CD4-positive, alpha-beta memory T cell (primary cell): Measurements from ENCODE around the gene GRIK4. TPM values are rescaled to one million over a fixed set of nuclear protein-coding genes. Genes with fewer than 3 reads are reported as not detected.

Source experiments
- CTCF ChIA-PET: fragments of 350-600 bp; sonication (Branson Sonifier 250); formaldehyde crosslinking; loops from one replicate; lab custom pipeline; 2021; ENCODE audit warnings: inconsistent platforms; ENCODE audit not compliant: partially characterized antibody; lab: Charles Lee
- POLR2A ChIA-PET: fragments of 350-600 bp; sonication (Branson Sonifier 250); formaldehyde crosslinking; loops from one replicate; lab custom pipeline; 2021; ENCODE audit not compliant: partially characterized antibody; lab: Charles Lee
- DNase-seq, 5 donors: peaks; one replicate each; pipeline versions ENCODE4 v3.0.0 to v3.0.0-alpha.2; 2020 to 2022; ENCODE audit warnings: mixed read lengths in 1 of 5
- H3K27ac ChIP-seq: one replicate; pipeline ENCODE4 v1.7.0; 2013; ENCODE audit warnings: low read depth, low read length
- H3K27me3 ChIP-seq: 2 replicates; pipeline ENCODE4 v1.7.0; 2013; ENCODE audit warnings: mild to moderate bottlenecking, low read length, moderate library complexity; ENCODE audit not compliant: insufficient read depth
- H3K36me3 ChIP-seq: 2 replicates; pipeline ENCODE4 v1.7.0; 2013; ENCODE audit warnings: mild to moderate bottlenecking, low read length, moderate library complexity; ENCODE audit not compliant: insufficient read depth
- H3K4me1 ChIP-seq: 2 replicates; pipeline ENCODE4 v1.7.0; 2013; ENCODE audit warnings: mild to moderate bottlenecking, low read length, moderate library complexity; ENCODE audit not compliant: insufficient read depth
- H3K4me3 ChIP-seq, 2 donors: one replicate each; pipeline ENCODE4 v1.7.0; 2013; ENCODE audit warnings: low read length in 2 of 2, mild to moderate bottlenecking in 1 of 2
- H3K9me3 ChIP-seq, 2 donors: one replicate each; pipeline ENCODE4 v1.7.0; 2013; ENCODE audit warnings: low read length in 2 of 2, control low read depth in 1 of 2; ENCODE audit not compliant: control insufficient read depth in 1 of 2
- H3K27ac Mint-ChIP-seq, 7 donors: one replicate each; pipeline ENCODE4 v1.8.0; 2020 to 2021; ENCODE audit warnings: mixed read lengths in 7 of 7, mild to moderate bottlenecking in 6 of 7, inconsistent platforms in 3 of 7, moderate library complexity in 3 of 7
- H3K27me3 Mint-ChIP-seq, 2 donors: one replicate each; pipeline ENCODE4 v1.8.0; 2020 to 2021; ENCODE audit warnings: mixed read lengths in 2 of 2
- H3K36me3 Mint-ChIP-seq, 2 donors: one replicate each; pipeline ENCODE4 v1.8.0; 2020 to 2021; ENCODE audit warnings: mixed read lengths in 2 of 2, inconsistent platforms in 1 of 2, mild to moderate bottlenecking in 1 of 2
- H3K4me1 Mint-ChIP-seq, 4 donors: one replicate each; pipeline ENCODE4 v1.8.0; 2020 to 2021; ENCODE audit warnings: mixed read lengths in 4 of 4, mild to moderate bottlenecking in 1 of 4
- H3K4me3 Mint-ChIP-seq, 8 donors: one replicate each; pipeline ENCODE4 v1.8.0; 2020 to 2021; ENCODE audit warnings: mixed read lengths in 8 of 8, mild to moderate bottlenecking in 7 of 8, moderate library complexity in 6 of 8, inconsistent platforms in 3 of 8
- H3K9me3 Mint-ChIP-seq, 8 donors: one replicate each; pipeline ENCODE4 v1.8.0; 2020 to 2021; ENCODE audit warnings: mixed read lengths in 8 of 8, mild to moderate bottlenecking in 5 of 8, inconsistent platforms in 3 of 8, moderate library complexity in 1 of 8
- intact Hi-C: fragments of 100-400 bp; cut with micrococcal nuclease; formaldehyde crosslinking; loops from one replicate; pipeline ENCODE4 v1.15.1; 2023
- polyA plus RNA-seq, 2 donors: library from polyadenylated mRNA; unstranded; fragments of 300-500 nt; fragmentation: Illumina TruSeq; gene quantifications; one replicate each; pipeline ENCODE4 v1.2.3, GENCODE V29; 2021
- total RNA-seq, 2 experiments: library from RNA; stranded (reverse); gene quantifications; one replicate each; pipeline ENCODE4 v1.2.3, GENCODE V29; 2021

GRIK4 gene
- total and polyA plus RNA-seq, 4 experiments from 2014 or later, result 0.06 TPM; not detected in 3

GRCh38 chr11:120863359-120863758, 351.8 kb downstream of the GRIK4 start:
- CTCF ChIA-PET, result no interaction called here
- no peak for DNase-seq
- peaks cover 0 to 1% (median 0%) of the 10 kb centered on the region in 8 donors for H3K9me3 Mint-ChIP-seq
- POLR2A ChIA-PET, result no interaction called here
- no peak overlapping the region for H3K27ac Mint-ChIP-seq
- H3K4me3 Mint-ChIP-seq, result no peak overlapping the region
- no peaks in the 10 kb centered on the region for H3K36me3 Mint-ChIP-seq
- H3K4me1 ChIP-seq, result no peaks in the 10 kb centered on the region
- peaks cover 7 to 8% of the 10 kb centered on the region in 2 donors for H3K27me3 Mint-ChIP-seq
- peaks cover 0 to 3% (median 0%) of the 10 kb centered on the region in 4 donors for H3K4me1 Mint-ChIP-seq
- no peak overlapping the region for H3K4me3 ChIP-seq
- H3K36me3 ChIP-seq, result no peaks in the 10 kb centered on the region
- intact Hi-C loops, result no loop called here
- no peaks in the 10 kb centered on the region for H3K27me3 ChIP-seq
- no peaks in the 10 kb centered on the region for H3K9me3 ChIP-seq
- no peak overlapping the region for H3K27ac ChIP-seq

- Mint-ChIP-seq H3K27ac (no peak overlapping the region), H3K27me3 (peaks cover 10 to 12% of the 10 kb centered on the region in 2 donors), H3K4me3 (no peak overlapping the region), H3K36me3 (no peaks in the 10 kb centered on the region), H3K9me3 (peaks cover 0 to 1% (median 0%) of the 10 kb centered on the region in 8 donors), H3K4me1 (peaks cover 0 to 4% (median 0%) of the 10 kb centered on the region in 4 donors)
- H3K27ac ChIP-seq, result no peak overlapping the region
- intact Hi-C loops, result no loop called here
- POLR2A ChIA-PET, result no interaction called here
- no peaks in the 10 kb centered on the region for H3K27me3 ChIP-seq
- H3K36me3 ChIP-seq, result no peaks in the 10 kb centered on the region
- CTCF ChIA-PET, result no interaction called here
- DNase-seq, result no peak
- no peaks in the 10 kb centered on the region for H3K4me1 ChIP-seq
- H3K9me3 ChIP-seq, result no peaks in the 10 kb centered on the region
- H3K4me3 ChIP-seq, result no peak overlapping the region
Measured at GRCh38 chr11:120867024-120867423, 355.5 kb downstream of the GRIK4 start.

- peaks cover 0 to 4% (median 0%) of the 10 kb centered on the region in 4 donors for H3K4me1 Mint-ChIP-seq
- ChIA-PET CTCF (no interaction called here), POLR2A (no interaction called here)
- no peak overlapping the region for H3K4me3 Mint-ChIP-seq
- no peak for DNase-seq
- H3K9me3 ChIP-seq, result no peaks in the 10 kb centered on the region
- no peaks in the 10 kb centered on the region for H3K27me3 ChIP-seq
- no peak overlapping the region for H3K27ac Mint-ChIP-seq
- peaks cover 0 to 1% (median 0%) of the 10 kb centered on the region in 8 donors for H3K9me3 Mint-ChIP-seq
- peaks cover 13 to 15% of the 10 kb centered on the region in 2 donors for H3K27me3 Mint-ChIP-seq
- H3K27ac ChIP-seq, result no peak overlapping the region
- H3K36me3 ChIP-seq, result no peaks in the 10 kb centered on the region
- H3K4me1 ChIP-seq, result no peaks in the 10 kb centered on the region
- H3K4me3 ChIP-seq, result no peak overlapping the region
- no peaks in the 10 kb centered on the region for H3K36me3 Mint-ChIP-seq
- intact Hi-C loops, result no loop called here
Measured at GRCh38 chr11:120867531-120867930, 356.0 kb downstream of the GRIK4 start.

- CTCF ChIA-PET, result no interaction called here
- Histone ChIP-seq H3K36me3 (no peaks in the 10 kb centered on the region), H3K27me3 (no peaks in the 10 kb centered on the region), H3K4me3 (no peak overlapping the region), H3K4me1 (no peaks in the 10 kb centered on the region), H3K9me3 (no peaks in the 10 kb centered on the region), H3K27ac (no peak overlapping the region)
- Mint-ChIP-seq H3K27me3 (peaks cover 15 to 19% of the 10 kb centered on the region in 2 donors), H3K36me3 (no peaks in the 10 kb centered on the region), H3K9me3 (peaks cover 0 to 1% (median 0%) of the 10 kb centered on the region in 8 donors), H3K27ac (no peak overlapping the region), H3K4me1 (peaks cover 0 to 4% (median 0%) of the 10 kb centered on the region in 4 donors), H3K4me3 (no peak overlapping the region)
- intact Hi-C loops, result no loop called here
- no peak for DNase-seq
- POLR2A ChIA-PET, result no interaction called here
Measured at GRCh38 chr11:120867988-120868387, 356.4 kb downstream of the GRIK4 start.

- intact Hi-C loops, result no loop called here
- Mint-ChIP-seq H3K27ac (peak overlapping the region in 1 of 7 donors; percentile 4), H3K36me3 (no peaks in the 10 kb centered on the region), H3K27me3 (peaks cover 18 to 23% of the 10 kb centered on the region in 2 donors), H3K9me3 (no peaks in the 10 kb centered on the region), H3K4me3 (no peak overlapping the region), H3K4me1 (peaks cover 0 to 4% (median 0%) of the 10 kb centered on the region in 4 donors)
- no peak for DNase-seq
- POLR2A ChIA-PET, result no interaction called here
- Histone ChIP-seq H3K27ac (no peak overlapping the region), H3K36me3 (no peaks in the 10 kb centered on the region), H3K4me1 (no peaks in the 10 kb centered on the region), H3K9me3 (no peaks in the 10 kb centered on the region), H3K4me3 (no peak overlapping the region), H3K27me3 (no peaks in the 10 kb centered on the region)
- CTCF ChIA-PET, result no interaction called here
Measured at GRCh38 chr11:120869097-120869496, 357.5 kb downstream of the GRIK4 start.

- no peaks in the 10 kb centered on the region for H3K36me3 Mint-ChIP-seq
Measured at GRCh38 chr11:120869516-120870011, 358.0 kb downstream of the GRIK4 start.

GRCh38 chr11:120871194-120871593, 359.6 kb downstream of the GRIK4 start:
- Mint-ChIP-seq H3K27ac (no peak overlapping the region), H3K4me1 (peaks cover 0 to 4% (median 0%) of the 10 kb centered on the region in 4 donors), H3K36me3 (no peaks in the 10 kb centered on the region), H3K27me3 (peaks cover 18 to 22% of the 10 kb centered on the region in 2 donors), H3K4me3 (no peak overlapping the region), H3K9me3 (peaks cover 0 to 3% (median under 1%) of the 10 kb centered on the region in 8 donors)
- Histone ChIP-seq H3K4me3 (no peak overlapping the region), H3K4me1 (no peaks in the 10 kb centered on the region), H3K27me3 (no peaks in the 10 kb centered on the region), H3K36me3 (no peaks in the 10 kb centered on the region), H3K27ac (no peak overlapping the region), H3K9me3 (no peaks in the 10 kb centered on the region)
- intact Hi-C loops, result no loop called here
- ChIA-PET CTCF (no interaction called here), POLR2A (no interaction called here)
- no peak for DNase-seq

More at GRCh38 chr11:120869516-120870011, 358.0 kb downstream of the GRIK4 start:
- peaks cover 0 to 4% (median 0%) of the 10 kb centered on the region in 4 donors for H3K4me1 Mint-ChIP-seq
- ChIA-PET POLR2A (no interaction called here), CTCF (no interaction called here)
- H3K27me3 Mint-ChIP-seq, result peaks cover 18 to 23% of the 10 kb centered on the region in 2 donors
- H3K9me3 Mint-ChIP-seq, result no peaks in the 10 kb centered on the region
- H3K9me3 ChIP-seq, result no peaks in the 10 kb centered on the region
- DNase-seq, result no peak
- no peak overlapping the region for H3K4me3 ChIP-seq
- H3K27ac ChIP-seq, result no peak overlapping the region
- H3K27me3 ChIP-seq, result no peaks in the 10 kb centered on the region
- no peaks in the 10 kb centered on the region for H3K4me1 ChIP-seq
- no peak overlapping the region for H3K27ac Mint-ChIP-seq
- intact Hi-C loops, result no loop called here
- H3K36me3 ChIP-seq, result no peaks in the 10 kb centered on the region
- no peak overlapping the region for H3K4me3 Mint-ChIP-seq
